ENCODE measurements around the gene STYX. TPM values are rescaled to one million over a fixed set of nuclear protein-coding genes. Genes with fewer than 3 reads are reported as not detected.

STYX gene
- polyA plus RNA-seq, 6 donors from 2014 or later = 14.9 to 20.4 (median 17.1) TPM

DNA sequence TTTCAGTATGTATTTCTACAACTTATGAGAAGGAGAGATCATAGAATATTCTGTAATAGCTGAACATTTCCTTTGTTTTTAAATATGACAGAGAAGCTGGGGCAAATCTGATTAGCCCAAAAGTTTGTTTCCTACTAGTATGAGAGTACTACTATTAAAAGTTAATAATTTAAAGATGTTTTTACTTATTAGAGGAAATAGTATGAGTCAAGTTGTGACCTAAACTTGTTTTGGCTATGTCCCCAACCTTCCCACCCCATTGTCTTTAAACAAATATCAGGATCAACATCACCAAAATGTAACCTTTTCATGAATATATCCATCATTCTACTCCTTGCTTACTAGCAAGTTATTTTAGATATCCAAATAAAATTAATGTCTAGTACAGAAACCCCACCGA is 50.9 kb downstream of the STYX start:
- no peak for ATAC-seq (ENCODE audit: low read depth in 2 of 2)
- Mint-ChIP-seq H3K36me3 (no peaks in the 10 kb centered on the region), H3K27ac (peak overlapping the region in 1 of 6 donors; percentile 63), H3K27me3 (no peaks in the 10 kb centered on the region), H3K9me3 (no peaks in the 10 kb centered on the region), H3K4me1 (no peaks in the 10 kb centered on the region), H3K4me3 (no peak overlapping the region)
- DNase-seq = no peak

- H3K27me3 Mint-ChIP-seq = no peaks in the 10 kb centered on the region
- peak overlapping the region in 1 of 6 donors; percentile 9 for H3K27ac Mint-ChIP-seq
- no peak overlapping the region for H3K4me3 Mint-ChIP-seq
- H3K36me3 Mint-ChIP-seq = no peaks in the 10 kb centered on the region
- DNase-seq (no peak), ATAC-seq (ENCODE audit: low read depth in 2 of 2) (no peak)
- H3K4me1 Mint-ChIP-seq = no peaks in the 10 kb centered on the region
- H3K9me3 Mint-ChIP-seq = no peaks in the 10 kb centered on the region
Measured at GRCh38 chr14:52781629-52782028, 51.7 kb downstream of the STYX start.

GRCh38 chr14:52783206-52783605 is 53.2 kb downstream of the STYX start:
- DNase-seq = no peak
- no peaks in the 10 kb centered on the region for H3K27me3 Mint-ChIP-seq
- no peak for ATAC-seq (ENCODE audit: low read depth in 2 of 2)
- peak overlapping the region in 1 of 6 donors; percentile 50 for H3K27ac Mint-ChIP-seq
- H3K4me3 Mint-ChIP-seq = no peak overlapping the region
- H3K36me3 Mint-ChIP-seq = no peaks in the 10 kb centered on the region
- H3K9me3 Mint-ChIP-seq = no peaks in the 10 kb centered on the region
- no peaks in the 10 kb centered on the region for H3K4me1 Mint-ChIP-seq

DNA sequence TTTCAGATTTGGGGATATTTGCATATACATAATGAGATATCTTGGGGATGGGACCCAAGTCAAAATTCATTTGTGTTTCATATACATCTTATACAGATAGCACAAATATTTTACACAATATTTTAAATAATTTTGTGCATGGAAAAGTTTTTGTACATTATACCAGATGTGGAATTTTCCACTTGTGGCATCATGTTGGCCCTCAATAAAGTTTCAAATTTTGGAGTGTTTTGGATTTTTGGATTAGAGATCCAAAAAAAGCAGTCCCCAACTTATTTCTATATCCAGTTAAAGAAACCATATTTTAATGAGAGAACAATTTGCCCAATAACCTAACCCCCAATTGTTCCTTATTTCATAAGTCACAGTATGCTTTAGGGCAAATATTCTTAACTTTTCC is 56.9 kb downstream of the STYX start:
- no peak for DNase-seq
- H3K9me3 Mint-ChIP-seq = no peaks in the 10 kb centered on the region
- H3K4me1 Mint-ChIP-seq = peaks cover 17 to 26% (median 21%) of the 10 kb centered on the region in 3 donors
- H3K36me3 Mint-ChIP-seq = no peaks in the 10 kb centered on the region
- H3K27ac Mint-ChIP-seq = no peak overlapping the region
- no peak for ATAC-seq (ENCODE audit: low read depth in 2 of 2)
- H3K4me3 Mint-ChIP-seq = no peak overlapping the region
- no peaks in the 10 kb centered on the region for H3K27me3 Mint-ChIP-seq

- Mint-ChIP-seq H3K4me3 (peak overlapping the region in 1 of 8 donors; percentile 90), H3K27me3 (no peaks in the 10 kb centered on the region), H3K36me3 (no peaks in the 10 kb centered on the region), H3K4me1 (peaks cover 19 to 29% (median 23%) of the 10 kb centered on the region in 3 donors), H3K9me3 (no peaks in the 10 kb centered on the region), H3K27ac (peak overlapping the region in 1 of 6 donors; percentile 44)
- no peak for ATAC-seq (ENCODE audit: low read depth in 2 of 2)
- DNase-seq = no peak
Measured at GRCh38 chr14:52789118-52789517, 59.2 kb downstream of the STYX start.

DNA sequence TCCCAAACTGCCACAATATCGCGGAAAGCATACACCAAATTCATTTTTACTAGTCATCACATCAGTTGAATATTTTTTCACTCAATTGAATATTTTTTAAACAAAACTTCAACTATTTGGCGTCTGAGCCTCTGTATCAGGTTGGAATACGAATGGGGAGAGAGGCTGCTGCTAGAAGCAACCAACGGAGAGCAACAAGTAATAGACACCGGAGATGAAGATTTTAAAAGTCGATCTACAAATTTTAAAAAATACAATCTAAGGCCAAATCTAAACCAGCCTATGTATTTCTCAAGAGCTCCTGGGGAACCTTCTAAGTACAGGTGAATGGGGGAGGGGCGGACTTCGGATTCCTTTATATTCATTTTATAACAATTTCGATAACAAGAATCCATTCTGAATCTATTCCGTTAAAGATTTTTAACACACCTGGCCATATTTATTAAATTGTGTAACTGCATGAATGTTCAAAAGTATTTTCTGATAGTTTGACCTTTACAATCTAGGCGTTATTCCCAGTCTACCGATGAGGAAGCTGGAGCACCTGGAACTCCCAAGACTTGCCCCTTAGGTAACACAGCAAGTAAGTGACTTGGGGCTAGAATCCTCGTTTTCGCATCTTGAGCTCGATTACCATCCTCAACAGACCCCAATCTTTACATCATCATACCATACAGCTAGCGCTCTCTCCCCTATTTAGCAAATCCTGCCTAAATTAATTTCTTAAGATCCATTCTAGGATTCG is 60.2 kb downstream of the STYX start:
- no peaks in the 10 kb centered on the region for H3K36me3 Mint-ChIP-seq
- no peak for ATAC-seq (ENCODE audit: low read depth in 2 of 2)
- H3K4me1 Mint-ChIP-seq = peaks cover 19 to 29% (median 23%) of the 10 kb centered on the region in 3 donors
- no peaks in the 10 kb centered on the region for H3K27me3 Mint-ChIP-seq
- no peaks in the 10 kb centered on the region for H3K9me3 Mint-ChIP-seq
- H3K27ac Mint-ChIP-seq = peak overlapping the region; percentile 0 to 96 (median 84)
- H3K4me3 Mint-ChIP-seq = peak overlapping the region; percentile 90 to 96 (median 94)
- DNase-seq = no peak

- Mint-ChIP-seq H3K4me1 (peaks cover 19 to 29% (median 23%) of the 10 kb centered on the region in 3 donors), H3K9me3 (no peaks in the 10 kb centered on the region), H3K27me3 (no peaks in the 10 kb centered on the region), H3K4me3 (peak overlapping the region; percentile 90 to 96 (median 94)), H3K36me3 (no peaks in the 10 kb centered on the region), H3K27ac (peak overlapping the region; percentile 0 to 96 (median 84))
- DNase-seq = no peak
- peak; percentile 0 for ATAC-seq (ENCODE audit: low read depth in 2 of 2)
Measured at GRCh38 chr14:52790756-52791222, 60.8 kb downstream of the STYX start.

DNA sequence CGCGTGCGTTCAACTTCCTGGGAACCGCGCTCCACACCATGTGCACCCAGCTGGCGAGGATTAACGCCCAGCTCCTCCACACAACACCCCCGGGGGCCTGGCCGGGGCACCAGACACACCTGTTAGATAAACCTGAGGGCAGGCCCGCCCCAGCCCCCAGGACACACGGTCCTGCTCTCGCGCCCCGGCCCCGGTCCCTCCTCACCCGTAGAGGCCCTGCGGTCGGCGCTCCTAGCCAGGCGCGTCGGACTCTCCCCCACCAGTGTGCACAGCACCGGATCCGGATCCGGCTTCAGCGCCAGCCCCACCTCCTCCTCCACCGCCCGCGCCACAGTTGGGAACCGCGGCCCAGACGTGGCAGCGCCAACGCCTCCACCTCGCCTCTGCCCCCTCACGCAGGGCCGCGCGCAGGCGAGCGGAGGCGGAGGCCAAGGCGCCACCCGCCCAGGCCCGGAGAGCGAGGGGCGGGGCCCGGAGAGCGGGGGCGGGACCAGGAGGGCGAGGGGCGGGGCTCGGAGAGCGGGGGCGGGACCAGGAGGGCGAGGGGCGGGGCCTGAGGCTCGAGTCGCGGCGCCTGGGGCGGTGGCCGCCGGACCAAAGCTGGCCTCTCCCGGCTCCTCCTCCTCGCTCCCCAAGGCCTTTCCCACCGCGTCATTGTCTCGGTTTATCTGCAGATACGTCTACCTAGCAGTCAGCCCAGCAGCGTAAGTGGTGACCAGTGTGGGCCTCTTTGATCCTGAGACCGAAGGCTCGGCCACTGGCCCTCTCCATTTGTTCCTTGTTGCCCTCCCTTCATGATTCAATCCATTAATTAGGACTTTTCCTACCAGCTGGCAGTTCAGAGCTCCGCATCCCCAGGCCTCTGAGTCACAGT is 61.5 kb downstream of the STYX start, which contains the start of gene GNPNAT1:
TSS of gene GNPNAT1 (minus strand) at position 385 of the 874 bp plus-strand sequence. CDS start 6,957 bp downstream, outside the sequence.
- ATAC-seq (ENCODE audit: low read depth in 2 of 2) = peak; percentile 96 to 97
- DNase-seq = peak; percentile 85
- no peaks in the 10 kb centered on the region for H3K36me3 Mint-ChIP-seq
- H3K4me1 Mint-ChIP-seq = peaks cover 19 to 29% (median 23%) of the 10 kb centered on the region in 3 donors
- H3K4me3 Mint-ChIP-seq = peak within 1 kb of the TSS; percentile 90 to 96 (median 94)
- no peaks in the 10 kb centered on the region for H3K27me3 Mint-ChIP-seq
- peaks cover 0 to under 1% (median 0%) of the 10 kb centered on the region in 7 donors for H3K9me3 Mint-ChIP-seq
- peak within 1 kb of the TSS; percentile 81 to 96 (median 90) for H3K27ac Mint-ChIP-seq

DNA sequence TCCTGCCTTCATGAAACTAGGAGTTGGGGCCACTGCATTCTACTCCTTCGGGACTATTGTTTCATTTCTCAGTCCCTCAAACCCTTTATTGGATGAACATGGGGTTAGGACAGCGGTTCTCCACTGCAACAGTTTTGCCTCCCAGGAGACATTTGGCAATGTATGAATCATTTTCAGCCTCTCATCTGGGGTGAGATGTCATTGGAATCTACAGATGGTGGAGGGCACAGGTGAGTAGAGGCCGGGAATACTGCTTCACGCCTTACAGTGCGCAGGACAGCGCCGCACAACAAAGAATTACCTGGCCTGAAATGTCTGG is 62.1 kb downstream of the STYX start:
- Mint-ChIP-seq H3K4me3 (peak overlapping the region; percentile 87 to 96 (median 91)), H3K4me1 (peaks cover 19 to 29% (median 23%) of the 10 kb centered on the region in 3 donors), H3K9me3 (peaks cover 0 to 2% (median 0%) of the 10 kb centered on the region in 7 donors), H3K36me3 (no peaks in the 10 kb centered on the region), H3K27me3 (no peaks in the 10 kb centered on the region), H3K27ac (peak overlapping the region in 4 of 6 donors; percentile 59 to 93 (median 84))
- ATAC-seq (ENCODE audit: low read depth in 2 of 2) (no peak), DNase-seq (no peak)

- Mint-ChIP-seq H3K9me3 (peaks cover 0 to 7% (median 4%) of the 10 kb centered on the region in 7 donors), H3K4me3 (peak overlapping the region in 4 of 8 donors; percentile 6 to 92 (median 64)), H3K27ac (peak overlapping the region in 1 of 6 donors; percentile 12), H3K4me1 (peaks cover 23 to 29% (median 28%) of the 10 kb centered on the region in 3 donors), H3K36me3 (no peaks in the 10 kb centered on the region), H3K27me3 (no peaks in the 10 kb centered on the region)
- DNase-seq = no peak
- no peak for ATAC-seq (ENCODE audit: low read depth in 2 of 2)
Measured at GRCh38 chr14:52793061-52793460, 63.1 kb downstream of the STYX start.

GRCh38 chr14:52797653-52798052 is 67.7 kb downstream of the STYX start:
- H3K27ac Mint-ChIP-seq = peak overlapping the region in 4 of 6 donors; percentile 14 to 80 (median 46)
- peaks cover 0 to 5% of the 10 kb centered on the region in 2 donors for H3K36me3 Mint-ChIP-seq
- DNase-seq (no peak), ATAC-seq (ENCODE audit: low read depth in 2 of 2) (no peak)
- peak overlapping the region in 1 of 8 donors; percentile 69 for H3K4me3 Mint-ChIP-seq
- no peaks in the 10 kb centered on the region for H3K27me3 Mint-ChIP-seq
- peaks cover 0 to 7% (median 4%) of the 10 kb centered on the region in 7 donors for H3K9me3 Mint-ChIP-seq
- H3K4me1 Mint-ChIP-seq = peaks cover 0 to 12% (median 3%) of the 10 kb centered on the region in 3 donors

- no peak overlapping the region for H3K4me3 Mint-ChIP-seq
- H3K4me1 Mint-ChIP-seq = peaks cover 0 to 12% (median 3%) of the 10 kb centered on the region in 3 donors
- ATAC-seq (ENCODE audit: low read depth in 2 of 2) (no peak), DNase-seq (no peak)
- H3K27me3 Mint-ChIP-seq = no peaks in the 10 kb centered on the region
- peaks cover 0 to 5% of the 10 kb centered on the region in 2 donors for H3K36me3 Mint-ChIP-seq
- H3K9me3 Mint-ChIP-seq = peaks cover 0 to 7% (median 4%) of the 10 kb centered on the region in 7 donors
- peak overlapping the region in 1 of 6 donors; percentile 40 for H3K27ac Mint-ChIP-seq
Measured at GRCh38 chr14:52798826-52799225, 68.9 kb downstream of the STYX start.

GRCh38 chr14:52801014-52801712 is 71.2 kb downstream of the STYX start:
- H3K36me3 Mint-ChIP-seq = peaks cover 0 to 5% of the 10 kb centered on the region in 2 donors
- no peak for DNase-seq
- H3K9me3 Mint-ChIP-seq = peaks cover 0 to 7% (median 4%) of the 10 kb centered on the region in 7 donors
- no peak overlapping the region for H3K4me3 Mint-ChIP-seq
- H3K27ac Mint-ChIP-seq = peak overlapping the region in 2 of 6 donors; percentile 57 to 79
- peak; percentile 86 to 91 for ATAC-seq (ENCODE audit: low read depth in 2 of 2)
- H3K4me1 Mint-ChIP-seq = peaks cover 0 to 12% (median 3%) of the 10 kb centered on the region in 3 donors
- no peaks in the 10 kb centered on the region for H3K27me3 Mint-ChIP-seq
